WTC11 (cell line): ENCODE results near the gene ATP9B. TPM values are rescaled to one million over a fixed set of nuclear protein-coding genes. Genes with fewer than 3 reads are reported as not detected.

Source experiments
- ATAC-seq: fragments of 200-7000 bp; cut with Tn5 transposase; 2 replicates; pipeline ENCODE4 v1.10.0; 2021; ENCODE audit warnings: mild to moderate bottlenecking, moderate library complexity
- CTCF ChIA-PET: fragments of 300-600 bp; sonication (Branson Sonifier 250); formaldehyde crosslinking; loops from one replicate; lab custom pipeline; 2021; ENCODE audit warnings: antibody characterized with exemption; lab: Charles Lee
- POLR2A ChIA-PET: fragments of 350-600 bp; sonication (Branson Sonifier 250); formaldehyde crosslinking; loops from one replicate; lab custom pipeline; 2021; ENCODE audit warnings: antibody characterized with exemption; lab: Charles Lee
- DNase-seq: peaks from one replicate; pipeline ENCODE4 v3.0.0; 2021; ENCODE audit warnings: low spot score
- H3K27ac Mint-ChIP-seq: 2 replicates; pipeline ENCODE4 v1.8.0; 2021; ENCODE audit warnings: mixed read lengths
- H3K27me3 Mint-ChIP-seq: 2 replicates; pipeline ENCODE4 v1.8.0; 2021; ENCODE audit warnings: low read depth, mild to moderate bottlenecking, moderate library complexity, mixed read lengths
- H3K36me3 Mint-ChIP-seq: 2 replicates; pipeline ENCODE4 v1.8.0; 2021; ENCODE audit warnings: mixed read lengths
- H3K4me1 Mint-ChIP-seq: 2 replicates; pipeline ENCODE4 v1.8.0; 2022; ENCODE audit warnings: mixed read lengths
- H3K4me3 Mint-ChIP-seq: 2 replicates; pipeline ENCODE4 v1.8.0; 2021; ENCODE audit warnings: mild to moderate bottlenecking, moderate library complexity, mixed read lengths
- H3K9me3 Mint-ChIP-seq: 2 replicates; pipeline ENCODE4 v1.8.0; 2021; ENCODE audit warnings: mixed read lengths
- E2F5 ChIP-seq: sonication (generic); formaldehyde crosslinking; IDR thresholded peaks from 2 replicates; pipeline ENCODE4 v1.8.1; 2022; ENCODE audit warnings: mild to moderate bottlenecking, moderate library complexity, missing genetic modification reagents
- ERG ChIP-seq: fragments of 250-450 bp; sonication (Bioruptor Pico); IDR thresholded peaks from 2 replicates; pipeline ENCODE4 v1.8.0; 2021; ENCODE audit warnings: mild to moderate bottlenecking
- FOXP1 ChIP-seq: sonication (generic); formaldehyde crosslinking; IDR thresholded peaks from 2 replicates; pipeline ENCODE4 v1.8.0; 2022; ENCODE audit warnings: missing genetic modification reagents, mild to moderate bottlenecking, moderate library complexity, borderline replicate concordance
- GABPB1 ChIP-seq: sonication (generic); formaldehyde crosslinking; IDR thresholded peaks from 2 replicates; pipeline ENCODE4 v1.8.1; 2023; ENCODE audit warnings: mild to moderate bottlenecking, missing genetic modification reagents
- KAT7 ChIP-seq: sonication (generic); formaldehyde crosslinking; IDR thresholded peaks from 2 replicates; pipeline ENCODE4 v1.8.1; 2023; ENCODE audit warnings: missing genetic modification reagents, mild to moderate bottlenecking, borderline replicate concordance
- MYBL2 ChIP-seq: sonication (generic); formaldehyde crosslinking; IDR thresholded peaks from 2 replicates; pipeline ENCODE4 v1.8.1; 2023; ENCODE audit warnings: mild to moderate bottlenecking, moderate library complexity, missing genetic modification reagents
- OVOL2 ChIP-seq: fragments of 250-450 bp; sonication (Bioruptor Pico); IDR thresholded peaks from 2 replicates; pipeline ENCODE4 v1.9.0; 2021; ENCODE audit warnings: mild to moderate bottlenecking, borderline replicate concordance
- PREB ChIP-seq: sonication (generic); formaldehyde crosslinking; IDR thresholded peaks from 2 replicates; pipeline ENCODE4 v1.8.1; 2022; ENCODE audit warnings: mild to moderate bottlenecking, missing genetic modification reagents, moderate library complexity, borderline replicate concordance
- RELA ChIP-seq: sonication (generic); formaldehyde crosslinking; IDR thresholded peaks from 2 replicates; pipeline ENCODE4 v1.8.1; 2022; ENCODE audit warnings: missing genetic modification reagents, mild to moderate bottlenecking, borderline replicate concordance
- SMAD3 ChIP-seq: sonication (generic); formaldehyde crosslinking; IDR thresholded peaks from 2 replicates; pipeline ENCODE4 v1.8.0; 2022; ENCODE audit warnings: missing genetic modification reagents, mild to moderate bottlenecking, borderline replicate concordance
- TCF7 ChIP-seq: sonication (generic); formaldehyde crosslinking; IDR thresholded peaks from 2 replicates; pipeline ENCODE4 v1.8.0; 2022; ENCODE audit warnings: mild to moderate bottlenecking, low read depth, missing genetic modification reagents, moderate library complexity
- USF1 ChIP-seq: sonication (generic); formaldehyde crosslinking; IDR thresholded peaks from 2 replicates; pipeline ENCODE4 v1.8.0; 2022; ENCODE audit warnings: mild to moderate bottlenecking, missing genetic modification reagents
- USF2 ChIP-seq: sonication (generic); formaldehyde crosslinking; IDR thresholded peaks from 2 replicates; pipeline ENCODE4 v1.8.1; 2023; ENCODE audit warnings: mild to moderate bottlenecking, missing genetic modification reagents, moderate library complexity
- ZNF232 ChIP-seq: sonication (generic); formaldehyde crosslinking; IDR thresholded peaks from 2 replicates; pipeline ENCODE4 v1.8.0; 2022; ENCODE audit warnings: mild to moderate bottlenecking, missing genetic modification reagents
- ZNF263 ChIP-seq: sonication (generic); formaldehyde crosslinking; IDR thresholded peaks from 2 replicates; pipeline ENCODE4 v1.8.1; 2022; ENCODE audit warnings: low read depth, mild to moderate bottlenecking, moderate library complexity, missing genetic modification reagents
- ZNF396 ChIP-seq: fragments of 250-450 bp; sonication (Bioruptor Pico); IDR thresholded peaks from 2 replicates; pipeline ENCODE4 v1.8.0; 2021; ENCODE audit warnings: mild to moderate bottlenecking, moderate library complexity, borderline replicate concordance
- ZNF425 ChIP-seq: fragments of 250-450 bp; sonication (Bioruptor Pico); conservative IDR thresholded peaks from 2 replicates; pipeline ENCODE4 v1.9.0; 2021; ENCODE audit warnings: mild to moderate bottlenecking
- ZNF671 ChIP-seq: fragments of 250-450 bp; sonication (Bioruptor Pico); IDR thresholded peaks from 2 replicates; pipeline ENCODE4 v1.8.0; 2021; ENCODE audit warnings: mild to moderate bottlenecking
- total RNA-seq: library from RNA; stranded (reverse); gene quantifications from 3 replicates; pipeline ENCODE4 v1.2.3, GENCODE V29; 2021
- TF ChIP-seq, protein P1 (sequence below): fragments of 250-450 bp; sonication (Bioruptor Pico); IDR thresholded peaks from 2 replicates; pipeline ENCODE4 v1.9.0; 2021; ENCODE audit warnings: mild to moderate bottlenecking
- TF ChIP-seq, protein P2 (sequence below): sonication (generic); formaldehyde crosslinking; conservative IDR thresholded peaks from 2 replicates; pipeline ENCODE4 v1.8.1; 2022; ENCODE audit warnings: mild to moderate bottlenecking, missing genetic modification reagents
- TF ChIP-seq, protein P3 (sequence below): sonication (generic); formaldehyde crosslinking; IDR thresholded peaks from 2 replicates; pipeline ENCODE4 v1.8.1; 2023; ENCODE audit warnings: mild to moderate bottlenecking, missing genetic modification reagents, borderline replicate concordance
- TF ChIP-seq, protein P4 (sequence below): sonication (generic); formaldehyde crosslinking; IDR thresholded peaks from 2 replicates; pipeline ENCODE4 v1.8.0; 2022; ENCODE audit warnings: mild to moderate bottlenecking, missing genetic modification reagents

The ATP9B gene
- total RNA-seq, 1 experiment from 2014 or later: 19.0 TPM

GRCh38 chr18:79356435-79356834 is 287.2 kb downstream of the ATP9B start (continued):
- TF ChIP-seq ZNF263 (CRISPR knock-in tag): no peak
- TF ChIP-seq, protein P1, sequence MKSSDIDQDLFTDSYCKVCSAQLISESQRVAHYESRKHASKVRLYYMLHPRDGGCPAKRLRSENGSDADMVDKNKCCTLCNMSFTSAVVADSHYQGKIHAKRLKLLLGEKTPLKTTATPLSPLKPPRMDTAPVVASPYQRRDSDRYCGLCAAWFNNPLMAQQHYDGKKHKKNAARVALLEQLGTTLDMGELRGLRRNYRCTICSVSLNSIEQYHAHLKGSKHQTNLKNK (CRISPR knock-in tag): no peak
- TF ChIP-seq RELA: no peak
- no peak for TF ChIP-seq ZNF671 (CRISPR knock-in tag)
- TF ChIP-seq MYBL2 (CRISPR knock-in tag): no peak
- no peak for TF ChIP-seq KAT7
- TF ChIP-seq ERG (CRISPR knock-in tag): no peak
- no peak for TF ChIP-seq SMAD3 (CRISPR knock-in tag)
- TF ChIP-seq TCF7 (CRISPR knock-in tag): no peak

DNA sequence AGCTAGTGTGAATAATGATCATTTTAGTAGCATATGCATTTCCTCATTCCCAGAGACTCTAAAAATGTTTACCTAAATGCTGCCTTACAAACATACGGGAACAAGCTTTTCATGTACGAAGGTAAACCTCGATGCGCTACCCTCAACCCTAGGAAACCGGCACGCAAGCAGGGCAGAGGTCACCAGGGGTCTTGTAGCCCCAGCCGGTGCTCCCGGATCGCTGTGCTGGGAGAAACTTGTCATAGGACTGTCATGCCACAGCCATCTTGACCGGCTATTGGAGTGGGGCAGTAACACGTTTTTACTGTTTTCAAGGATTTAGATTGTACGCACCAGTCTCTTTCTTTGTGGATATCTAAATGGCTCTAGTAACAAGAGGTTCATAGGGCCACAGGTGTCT is 291.7 kb downstream of the ATP9B start:
- H3K27ac Mint-ChIP-seq: no peak overlapping the region
- peaks cover 24% of the 10 kb centered on the region for H3K36me3 Mint-ChIP-seq
- no peak for DNase-seq
- TF ChIP-seq OVOL2 (CRISPR knock-in tag) (no peak), GABPB1 (CRISPR knock-in tag) (no peak), ZNF425 (CRISPR knock-in tag) (no peak), FOXP1 (CRISPR knock-in tag) (no peak), MYBL2 (CRISPR knock-in tag) (no peak), USF2 (no peak), ZNF232 (CRISPR knock-in tag) (no peak), USF1 (CRISPR knock-in tag) (no peak), ZNF396 (CRISPR knock-in tag) (no peak), PREB (CRISPR knock-in tag) (no peak), E2F5 (CRISPR knock-in tag) (no peak)
- TF ChIP-seq, protein P2, sequence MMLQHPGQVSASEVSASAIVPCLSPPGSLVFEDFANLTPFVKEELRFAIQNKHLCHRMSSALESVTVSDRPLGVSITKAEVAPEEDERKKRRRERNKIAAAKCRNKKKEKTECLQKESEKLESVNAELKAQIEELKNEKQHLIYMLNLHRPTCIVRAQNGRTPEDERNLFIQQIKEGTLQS (CRISPR knock-in tag): no peak
- TF ChIP-seq, protein P3, sequence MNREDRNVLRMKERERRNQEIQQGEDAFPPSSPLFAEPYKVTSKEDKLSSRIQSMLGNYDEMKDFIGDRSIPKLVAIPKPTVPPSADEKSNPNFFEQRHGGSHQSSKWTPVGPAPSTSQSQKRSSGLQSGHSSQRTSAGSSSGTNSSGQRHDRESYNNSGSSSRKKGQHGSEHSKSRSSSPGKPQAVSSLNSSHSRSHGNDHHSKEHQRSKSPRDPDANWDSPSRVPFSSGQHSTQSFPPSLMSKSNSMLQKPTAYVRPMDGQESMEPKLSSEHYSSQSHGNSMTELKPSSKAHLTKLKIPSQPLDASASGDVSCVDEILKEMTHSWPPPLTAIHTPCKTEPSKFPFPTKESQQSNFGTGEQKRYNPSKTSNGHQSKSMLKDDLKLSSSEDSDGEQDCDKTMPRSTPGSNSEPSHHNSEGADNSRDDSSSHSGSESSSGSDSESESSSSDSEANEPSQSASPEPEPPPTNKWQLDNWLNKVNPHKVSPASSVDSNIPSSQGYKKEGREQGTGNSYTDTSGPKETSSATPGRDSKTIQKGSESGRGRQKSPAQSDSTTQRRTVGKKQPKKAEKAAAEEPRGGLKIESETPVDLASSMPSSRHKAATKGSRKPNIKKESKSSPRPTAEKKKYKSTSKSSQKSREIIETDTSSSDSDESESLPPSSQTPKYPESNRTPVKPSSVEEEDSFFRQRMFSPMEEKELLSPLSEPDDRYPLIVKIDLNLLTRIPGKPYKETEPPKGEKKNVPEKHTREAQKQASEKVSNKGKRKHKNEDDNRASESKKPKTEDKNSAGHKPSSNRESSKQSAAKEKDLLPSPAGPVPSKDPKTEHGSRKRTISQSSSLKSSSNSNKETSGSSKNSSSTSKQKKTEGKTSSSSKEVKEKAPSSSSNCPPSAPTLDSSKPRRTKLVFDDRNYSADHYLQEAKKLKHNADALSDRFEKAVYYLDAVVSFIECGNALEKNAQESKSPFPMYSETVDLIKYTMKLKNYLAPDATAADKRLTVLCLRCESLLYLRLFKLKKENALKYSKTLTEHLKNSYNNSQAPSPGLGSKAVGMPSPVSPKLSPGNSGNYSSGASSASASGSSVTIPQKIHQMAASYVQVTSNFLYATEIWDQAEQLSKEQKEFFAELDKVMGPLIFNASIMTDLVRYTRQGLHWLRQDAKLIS: no peak
- TF ChIP-seq, protein P4, sequence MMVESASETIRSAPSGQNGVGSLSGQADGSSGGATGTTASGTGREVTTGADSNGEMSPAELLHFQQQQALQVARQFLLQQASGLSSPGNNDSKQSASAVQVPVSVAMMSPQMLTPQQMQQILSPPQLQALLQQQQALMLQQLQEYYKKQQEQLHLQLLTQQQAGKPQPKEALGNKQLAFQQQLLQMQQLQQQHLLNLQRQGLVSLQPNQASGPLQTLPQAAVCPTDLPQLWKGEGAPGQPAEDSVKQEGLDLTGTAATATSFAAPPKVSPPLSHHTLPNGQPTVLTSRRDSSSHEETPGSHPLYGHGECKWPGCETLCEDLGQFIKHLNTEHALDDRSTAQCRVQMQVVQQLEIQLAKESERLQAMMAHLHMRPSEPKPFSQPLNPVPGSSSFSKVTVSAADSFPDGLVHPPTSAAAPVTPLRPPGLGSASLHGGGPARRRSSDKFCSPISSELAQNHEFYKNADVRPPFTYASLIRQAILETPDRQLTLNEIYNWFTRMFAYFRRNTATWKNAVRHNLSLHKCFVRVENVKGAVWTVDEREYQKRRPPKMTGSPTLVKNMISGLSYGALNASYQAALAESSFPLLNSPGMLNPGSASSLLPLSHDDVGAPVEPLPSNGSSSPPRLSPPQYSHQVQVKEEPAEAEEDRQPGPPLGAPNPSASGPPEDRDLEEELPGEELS (CRISPR knock-in tag): no peak

More for the DNA sequence above, 291.7 kb downstream of the ATP9B start:
- Mint-ChIP-seq H3K4me1 (peaks cover 10% of the 10 kb centered on the region), H3K9me3 (peaks cover 6% of the 10 kb centered on the region), H3K4me3 (no peak overlapping the region), H3K27me3 (no peaks in the 10 kb centered on the region)
- ChIA-PET POLR2A (no interaction called here), CTCF (interaction anchor here (2.4 kb wide), 1 partner anchor 18 kb away, joined by 10 read pairs; no protein-coding TSS in a partner anchor)
- ATAC-seq: no peak
